Endothelial cell of umbilical vein (primary cell): ENCODE measurements around the gene ZNF831. TPM values are rescaled to one million over a fixed set of nuclear protein-coding genes. Genes with fewer than 3 reads are reported as not detected.

Source experiments
- BruUV-seq: library from RNA; stranded (reverse); fragments of 400-500 nt; replicated peaks from 2 replicates; lab custom pipeline; 2021; lab: Mats Ljungman, UMichigan
- CTCF ChIA-PET: fragments of 300-600, 350-600 bp; sonication (Branson Sonifier 250); formaldehyde crosslinking; loops from one replicate; lab custom pipeline; 2021; ENCODE audit warnings: antibody characterized with exemption, inconsistent platforms; lab: Charles Lee
- POLR2A ChIA-PET: fragments of 300-600, 350-600 bp; sonication (Branson Sonifier 250); formaldehyde crosslinking; loops from one replicate; lab custom pipeline; 2021; ENCODE audit warnings: antibody characterized with exemption, inconsistent platforms; lab: Charles Lee
- DNase-seq: peaks from one replicate; pipeline ENCODE4 v3.0.0-alpha.2; 2011; ENCODE audit warnings: low read depth, low spot score
- FAIRE-seq: peaks from 2 replicates; lab custom pipeline; 2011; peaks lifted over from hg19 to GRCh38; lab: Jason Lieb, UNC
- H2AFZ ChIP-seq: 2 replicates; pipeline ENCODE4 v1.6.0; 2012; ENCODE audit warnings: low read depth, low read length, control low read depth, inconsistent platforms
- H3K27ac ChIP-seq: 2 replicates; pipeline ENCODE4 v1.5.1; 2011; ENCODE audit warnings: low read depth, mild to moderate bottlenecking, control low read depth, low read length, moderate library complexity; ENCODE audit not compliant: insufficient read depth
- H3K27me3 ChIP-seq, 2 experiments: 2 replicates each; pipeline versions ENCODE4 v1.6.0 to v1.6.1; 2011; ENCODE audit warnings: low read length in 2 of 2, mixed read lengths in 1 of 2; ENCODE audit not compliant: control insufficient read depth in 2 of 2, insufficient read depth in 2 of 2
- H3K36me3 ChIP-seq, 2 experiments: 2 replicates in 1 of 2; 3 replicates in 1 of 2; pipeline ENCODE4 v1.5.1; 2011; ENCODE audit warnings: low read length in 2 of 2, mild to moderate bottlenecking in 1 of 2, moderate library complexity in 1 of 2; ENCODE audit not compliant: control insufficient read depth in 2 of 2, insufficient read depth in 2 of 2; ENCODE audit errors: extremely low read depth in 1 of 2
- H3K4me1 ChIP-seq: 3 replicates; pipeline ENCODE4 v1.5.1; 2011; ENCODE audit warnings: mild to moderate bottlenecking, low read length; ENCODE audit not compliant: control insufficient read depth, insufficient read depth; ENCODE audit errors: extremely low read depth
- H3K4me2 ChIP-seq: 2 replicates; pipeline ENCODE4 v1.6.1; 2011; ENCODE audit warnings: low read length, control low read depth, mixed read lengths; ENCODE audit not compliant: insufficient read depth
- H3K4me3 ChIP-seq, 3 experiments: fragments of 200-600 bp in 1 of 3; sonication (generic), shearing (Covaris generic) in 1 of 3; replicated peaks in 1 of 3; 2 replicates each; pipeline ENCODE4 v1.5.1; 2011 to 2016; ENCODE audit warnings: control low read depth in 3 of 3, low read length in 3 of 3, mild to moderate bottlenecking in 2 of 3, inconsistent platforms in 1 of 3, low read depth in 1 of 3, moderate library complexity in 1 of 3; ENCODE audit not compliant: insufficient read depth in 1 of 3
- H3K79me2 ChIP-seq: 2 replicates; pipeline ENCODE4 v1.6.0; 2012; ENCODE audit warnings: low read length, inconsistent platforms; ENCODE audit not compliant: control insufficient read depth, insufficient read depth
- H3K9ac ChIP-seq: replicated peaks from 2 replicates; pipeline ENCODE3; 2011; ENCODE audit warnings: low read length, control low read depth; ENCODE audit not compliant: insufficient read depth; ENCODE audit errors: extremely low read depth
- H3K9me1 ChIP-seq: replicated peaks from 3 replicates; pipeline ENCODE4 v1.6.0; 2011; ENCODE audit warnings: mild to moderate bottlenecking, low read length; ENCODE audit not compliant: control insufficient read depth, insufficient read depth; ENCODE audit errors: extremely low read depth
- H3K9me3 ChIP-seq: replicated peaks from 2 replicates; pipeline ENCODE4 v1.5.1; 2012; ENCODE audit warnings: low read length, inconsistent platforms; ENCODE audit not compliant: control insufficient read depth, insufficient read depth
- H4K20me1 ChIP-seq: replicated peaks from 2 replicates; pipeline ENCODE3; 2011; ENCODE audit warnings: mild to moderate bottlenecking, low read length; ENCODE audit not compliant: control insufficient read depth, insufficient read depth; ENCODE audit errors: extremely low read depth
- EZH2 ChIP-seq: IDR thresholded peaks from 2 replicates; pipeline ENCODE4 v1.6.1; 2012; ENCODE audit warnings: borderline replicate concordance, low read depth, mild to moderate bottlenecking, moderate library complexity, low read length, inconsistent platforms; ENCODE audit not compliant: severe bottlenecking
- FOS ChIP-seq: IDR thresholded peaks from 2 replicates; pipeline ENCODE4 v1.6.1; 2011; ENCODE audit warnings: mild to moderate bottlenecking, low read length, moderate library complexity, borderline replicate concordance; ENCODE audit not compliant: insufficient read depth
- GATA2 ChIP-seq: IDR thresholded peaks from 2 replicates; pipeline ENCODE4 v1.7.0; 2011; ENCODE audit warnings: low read depth, mild to moderate bottlenecking, moderate library complexity, mixed read lengths, low read length; ENCODE audit not compliant: insufficient read length, insufficient read depth
- JUN ChIP-seq: IDR thresholded peaks from 2 replicates; pipeline ENCODE4 v1.6.1; 2011; ENCODE audit warnings: borderline replicate concordance, low read depth; ENCODE audit not compliant: insufficient read length, insufficient read depth
- MYC ChIP-seq: IDR thresholded peaks from one replicate; pipeline ENCODE4 v1.6.1; 2011; ENCODE audit warnings: mild to moderate bottlenecking, low read depth, low read length
- POLR2A ChIP-seq: IDR thresholded peaks from 2 replicates; pipeline ENCODE4 v1.6.1; 2012; ENCODE audit warnings: low read depth, mild to moderate bottlenecking, control low read depth, low read length
- POLR2AphosphoS5 ChIP-seq: IDR thresholded peaks from 2 replicates; pipeline ENCODE4 v1.6.1; 2012; ENCODE audit warnings: low read depth, mild to moderate bottlenecking, control low read depth, low read length, moderate library complexity; ENCODE audit not compliant: insufficient read depth
- dilution Hi-C: fragments of 300-500 bp; cut with MboI; formaldehyde crosslinking; loops from one replicate; pipeline ENCODE4 v1.15.0; 2019; ENCODE audit warnings: low sequenced_read_pairs; ENCODE audit not compliant: extremely low pct_ligation_motif_present
- intact Hi-C: fragments of 100-400 bp; cut with micrococcal nuclease; formaldehyde crosslinking; loops from one replicate; pipeline ENCODE4 v1.10.0; 2022
- polyA plus RNA-seq, 4 experiments: library from polyadenylated mRNA; depleted of rRNA in 3 of 4; stranded (reverse) in 3 of 4; unstranded in 1 of 4; fragments of >200 nt; gene quantifications; 2 replicates each; pipeline versions ENCODE4 v1.2.1 to v1.2.3, GENCODE V29; 2011 to 2012; ENCODE audit warnings: missing spikeins in 1 of 4
- total RNA-seq: library from RNA; stranded (reverse); gene quantifications from 2 replicates; pipeline ENCODE4 v1.2.3, GENCODE V29; 2021
- TF ChIP-seq, protein P1 (sequence below), 2 donors: IDR thresholded peaks; 1 replicate in 1 of 2; 2 replicates in 1 of 2; pipeline ENCODE4 v1.5.1; 2011; ENCODE audit warnings: low read length in 2 of 2, mild to moderate bottlenecking in 2 of 2, moderate library complexity in 2 of 2, control low read depth in 1 of 2, inconsistent platforms in 1 of 2, low read depth in 1 of 2; ENCODE audit not compliant: insufficient read depth in 1 of 2; ENCODE audit errors: extremely low read depth in 1 of 2
- TF ChIP-seq, protein P2 (sequence below): IDR thresholded peaks from 2 replicates; pipeline ENCODE4 v1.6.1; 2011; ENCODE audit not compliant: insufficient read depth, insufficient read length

The ZNF831 gene
- total and polyA plus RNA-seq, 2 donors (not counting 3 experiments of a cell fraction or from before 2014, with no cell fraction given) = not detected

DNA sequence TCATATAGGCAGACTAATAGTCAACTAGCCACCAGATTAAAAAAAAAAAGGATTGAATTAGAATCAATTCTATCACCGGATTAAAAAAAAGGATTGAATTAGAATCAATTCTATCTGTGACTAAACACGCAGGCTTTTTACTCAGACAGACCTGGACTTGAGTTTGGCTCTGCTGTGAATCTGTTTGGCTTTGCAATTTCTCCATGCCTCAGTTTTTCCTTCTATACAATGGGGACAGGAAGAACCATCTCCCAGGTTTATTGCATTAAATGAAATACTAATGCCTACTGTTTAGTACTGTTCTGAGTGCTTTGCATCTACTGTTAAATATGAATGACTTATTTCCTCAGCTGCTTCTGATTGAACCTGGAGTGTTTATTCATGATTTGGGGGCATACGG, 106.8 kb downstream of the ZNF831 start:
- H3K9ac ChIP-seq = no peak overlapping the region
- no peak for FAIRE-seq
- TF ChIP-seq, protein P1, sequence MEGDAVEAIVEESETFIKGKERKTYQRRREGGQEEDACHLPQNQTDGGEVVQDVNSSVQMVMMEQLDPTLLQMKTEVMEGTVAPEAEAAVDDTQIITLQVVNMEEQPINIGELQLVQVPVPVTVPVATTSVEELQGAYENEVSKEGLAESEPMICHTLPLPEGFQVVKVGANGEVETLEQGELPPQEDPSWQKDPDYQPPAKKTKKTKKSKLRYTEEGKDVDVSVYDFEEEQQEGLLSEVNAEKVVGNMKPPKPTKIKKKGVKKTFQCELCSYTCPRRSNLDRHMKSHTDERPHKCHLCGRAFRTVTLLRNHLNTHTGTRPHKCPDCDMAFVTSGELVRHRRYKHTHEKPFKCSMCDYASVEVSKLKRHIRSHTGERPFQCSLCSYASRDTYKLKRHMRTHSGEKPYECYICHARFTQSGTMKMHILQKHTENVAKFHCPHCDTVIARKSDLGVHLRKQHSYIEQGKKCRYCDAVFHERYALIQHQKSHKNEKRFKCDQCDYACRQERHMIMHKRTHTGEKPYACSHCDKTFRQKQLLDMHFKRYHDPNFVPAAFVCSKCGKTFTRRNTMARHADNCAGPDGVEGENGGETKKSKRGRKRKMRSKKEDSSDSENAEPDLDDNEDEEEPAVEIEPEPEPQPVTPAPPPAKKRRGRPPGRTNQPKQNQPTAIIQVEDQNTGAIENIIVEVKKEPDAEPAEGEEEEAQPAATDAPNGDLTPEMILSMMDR (IDR thresholded peaks at IDR 0.05; ENCODE audit: extremely low read depth in 1 of 2, insufficient read depth in 1 of 2, low read depth in 1 of 2, low read length in 2 of 2) = no peak
- TF ChIP-seq EZH2 (no peak), JUN (no peak), FOS (no peak), POLR2A (no peak), GATA2 (no peak), POLR2AphosphoS5 (no peak), MYC (no peak)
- TF ChIP-seq, protein P2, sequence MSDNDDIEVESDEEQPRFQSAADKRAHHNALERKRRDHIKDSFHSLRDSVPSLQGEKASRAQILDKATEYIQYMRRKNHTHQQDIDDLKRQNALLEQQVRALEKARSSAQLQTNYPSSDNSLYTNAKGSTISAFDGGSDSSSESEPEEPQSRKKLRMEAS = no peak
- H3K9me3 ChIP-seq = no peaks in the 10 kb centered on the region
- dilution Hi-C loops (no loop called here), intact Hi-C loops (no loop called here)
- BruUV-seq = no TSS peak
- no peak overlapping the region for H2AFZ ChIP-seq
- ChIA-PET CTCF (no interaction called here), POLR2A (no interaction called here)
- no peak overlapping the region for H3K4me2 ChIP-seq
- H4K20me1 ChIP-seq = no peaks in the 10 kb centered on the region
- H3K79me2 ChIP-seq = no peaks in the 10 kb centered on the region
- H3K27me3 ChIP-seq = no peaks in the 10 kb centered on the region
- H3K9me1 ChIP-seq = no peaks in the 10 kb centered on the region
- no peaks in the 10 kb centered on the region for H3K36me3 ChIP-seq
- H3K4me3 ChIP-seq = no peak overlapping the region
- no peak overlapping the region for H3K27ac ChIP-seq
- no peaks in the 10 kb centered on the region for H3K4me1 ChIP-seq
- no peak for DNase-seq
